NCI-H1092 treated with DMSO at 0.1 percent for 48 hours (cell line): ENCODE measurements around the gene GHRHR.
A peak's percentile ranks its signal among the peaks of the same experiment; 100 is the strongest.

Experiments used
- DNase-seq: peaks from one replicate; lab custom pipeline; 2025; lab: John Stamatoyannopoulos, UW

GHRHR gene

DNA sequence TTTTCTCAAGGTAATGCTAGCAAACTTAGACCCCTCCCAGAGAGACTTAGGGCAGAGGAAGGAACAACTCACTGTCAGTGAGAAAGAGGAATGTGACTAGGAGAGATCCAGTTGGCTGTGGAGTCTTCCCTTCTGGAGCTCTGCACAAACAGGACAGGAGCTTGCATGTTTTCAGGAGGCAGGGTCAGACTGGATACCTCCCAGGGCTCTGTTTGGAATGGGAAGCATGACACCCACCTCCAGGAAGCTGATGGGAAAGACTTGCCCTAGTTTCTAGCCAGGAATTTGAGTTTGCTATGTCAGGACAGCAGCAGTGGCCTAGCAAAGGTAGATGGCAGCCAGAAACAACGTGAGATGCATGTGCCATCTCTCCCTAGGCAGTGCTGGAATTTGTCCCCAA lies 40.6 kb downstream of the GHRHR start:
- no peak for DNase-seq

DNA sequence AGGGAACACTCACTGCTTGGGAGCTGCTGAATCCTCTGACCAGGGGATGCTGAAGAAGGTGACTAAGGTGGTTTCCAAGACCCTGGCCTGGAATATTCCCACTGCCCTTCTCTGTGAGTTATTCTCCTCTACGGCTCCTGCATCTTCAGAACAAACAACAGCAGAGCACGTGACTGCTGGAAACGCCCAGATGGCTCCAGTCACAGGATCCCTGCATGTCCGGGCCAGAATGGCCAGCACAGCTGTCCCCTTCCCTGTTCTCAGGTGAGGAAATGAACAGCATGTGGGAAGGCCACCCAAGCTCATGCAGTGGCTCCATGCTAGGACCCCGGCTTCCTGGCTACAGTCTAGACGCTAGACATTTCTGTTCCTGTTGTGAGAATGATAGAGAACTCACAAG lies 43.1 kb downstream of the GHRHR start:
- no peak for DNase-seq

DNA sequence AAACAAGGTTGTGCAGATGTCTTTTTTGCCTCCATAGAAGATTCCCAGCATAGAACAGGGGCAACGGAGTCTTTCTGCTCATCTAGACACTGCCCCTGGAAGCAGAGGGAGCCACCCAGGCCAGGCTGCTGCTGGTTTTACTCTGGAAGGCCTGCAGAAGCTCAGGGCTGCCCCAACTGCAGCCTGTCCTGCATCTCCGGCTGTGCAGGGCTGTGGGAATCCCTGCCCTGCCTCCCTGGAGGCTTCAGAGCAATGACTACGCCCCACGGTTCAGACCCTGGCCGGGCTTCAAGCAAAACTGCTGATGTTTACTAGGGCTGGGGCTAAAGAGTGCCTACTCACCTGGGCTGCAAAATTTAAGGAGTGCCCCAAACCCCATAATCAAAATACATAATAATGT lies 43.9 kb downstream of the GHRHR start:
- DNase-seq: no peak

- peak; percentile 40 for DNase-seq
These were observed 51.1 kb downstream of the GHRHR start for GRCh38 chr7:31014826-31015225.

GRCh38 chr7:31017032-31017675 lies 53.4 kb downstream of the GHRHR start:
- DNase-seq: no peak

- no peak for DNase-seq
These were observed 54.0 kb downstream of the GHRHR start for GRCh38 chr7:31017721-31018120.

- no peak for DNase-seq
These were observed 55.8 kb downstream of the GHRHR start for GRCh38 chr7:31019509-31019908.

DNA sequence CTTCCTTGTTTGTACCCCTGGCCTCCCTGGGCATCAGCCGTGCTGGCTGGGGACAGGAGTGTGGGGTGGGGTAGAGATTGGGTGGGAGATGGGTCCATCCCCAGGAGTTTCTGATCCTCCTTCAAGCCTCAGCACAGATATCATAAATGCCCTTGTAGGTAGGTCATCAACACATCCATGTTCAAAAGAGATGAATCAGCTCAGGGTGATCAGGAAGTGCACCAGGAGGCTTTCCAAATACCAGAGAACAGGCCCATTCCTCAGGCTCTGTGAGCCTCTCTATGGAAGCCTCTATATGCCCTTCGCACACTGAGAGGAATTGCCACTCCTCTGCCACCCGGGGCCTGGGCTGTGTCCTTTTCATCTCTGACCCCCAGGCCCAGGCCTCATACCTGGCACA lies 56.4 kb downstream of the GHRHR start:
- no peak for DNase-seq

DNA sequence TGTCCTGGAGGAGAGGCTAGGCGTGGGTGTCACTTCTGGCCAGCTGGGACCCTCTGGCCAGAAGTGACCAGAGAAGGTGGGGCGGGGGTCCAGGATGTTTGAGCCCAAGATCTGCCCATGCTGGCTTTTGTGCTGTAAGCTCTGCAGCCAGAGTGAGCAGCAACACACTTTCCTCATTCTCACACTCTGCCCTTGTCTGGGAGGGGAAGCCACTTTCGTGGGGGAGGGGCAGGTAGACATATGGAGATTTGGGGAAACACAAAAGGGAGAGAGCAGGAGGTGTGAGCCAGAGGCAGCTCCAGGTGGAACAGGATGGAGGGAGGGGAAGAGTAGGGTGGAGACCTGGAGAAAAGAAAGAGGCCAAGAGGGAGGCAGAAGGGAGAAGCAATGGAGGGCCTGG lies 56.9 kb downstream of the GHRHR start:
- no peak for DNase-seq

DNA sequence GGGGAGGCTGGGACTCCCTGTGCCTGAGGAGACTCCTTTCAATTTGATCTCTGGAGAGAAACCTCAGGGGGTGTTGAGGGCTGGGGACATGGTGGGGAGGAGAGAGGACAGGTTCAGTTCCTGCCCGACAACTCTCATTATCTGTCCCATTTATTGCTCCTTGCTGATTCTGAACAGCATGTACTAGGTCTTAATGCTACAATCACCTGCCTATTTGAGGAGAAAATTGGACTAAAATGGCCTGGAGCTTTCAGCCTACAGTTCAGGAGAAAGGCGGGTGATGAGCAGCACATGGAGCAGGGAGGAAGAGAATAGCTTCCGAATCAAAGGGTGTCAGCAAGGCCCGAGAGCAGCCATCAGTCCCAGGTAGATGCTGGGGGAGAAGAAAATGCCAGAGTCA lies 58.4 kb downstream of the GHRHR start:
- DNase-seq: no peak

DNA sequence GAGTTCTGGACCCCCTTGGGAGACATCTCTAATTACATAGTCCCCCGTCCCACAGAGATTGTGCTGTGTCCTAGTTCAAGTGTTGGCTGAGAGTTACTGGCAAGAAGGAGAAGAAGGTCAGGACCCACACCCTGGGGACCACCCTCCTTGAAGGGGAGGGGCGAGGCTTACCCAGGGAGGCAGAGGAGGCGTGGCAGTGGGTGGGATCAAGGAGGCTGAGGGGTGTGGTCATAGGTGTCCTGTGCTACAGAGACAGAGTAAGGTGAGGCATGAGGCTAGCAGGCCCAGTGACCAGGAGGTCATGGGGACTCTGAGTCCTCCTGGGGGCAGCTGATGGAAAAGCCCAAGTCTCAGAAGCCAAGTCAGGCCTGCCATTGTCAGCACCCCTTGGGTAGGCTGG lies 59.0 kb downstream of the GHRHR start:
- no peak for DNase-seq

DNA sequence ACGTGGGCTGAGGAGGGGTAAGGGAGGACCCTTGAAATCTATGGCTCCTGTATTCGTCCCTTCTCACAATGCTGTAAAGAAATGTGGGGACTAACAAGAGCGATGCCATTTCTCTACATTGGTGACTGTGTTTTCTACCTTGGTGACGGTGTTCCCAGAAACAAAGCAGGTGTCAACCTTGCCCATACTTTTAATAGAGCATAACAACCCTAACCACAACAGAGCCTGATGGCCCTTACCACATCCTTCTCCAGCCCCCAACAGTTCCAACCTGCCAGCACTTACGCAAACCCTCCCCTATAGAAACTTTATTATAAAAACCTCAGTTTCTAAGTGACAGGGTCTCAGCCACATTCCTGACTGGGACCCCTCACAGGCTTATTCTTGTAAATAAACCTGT lies 60.1 kb downstream of the GHRHR start:
- no peak for DNase-seq

DNA sequence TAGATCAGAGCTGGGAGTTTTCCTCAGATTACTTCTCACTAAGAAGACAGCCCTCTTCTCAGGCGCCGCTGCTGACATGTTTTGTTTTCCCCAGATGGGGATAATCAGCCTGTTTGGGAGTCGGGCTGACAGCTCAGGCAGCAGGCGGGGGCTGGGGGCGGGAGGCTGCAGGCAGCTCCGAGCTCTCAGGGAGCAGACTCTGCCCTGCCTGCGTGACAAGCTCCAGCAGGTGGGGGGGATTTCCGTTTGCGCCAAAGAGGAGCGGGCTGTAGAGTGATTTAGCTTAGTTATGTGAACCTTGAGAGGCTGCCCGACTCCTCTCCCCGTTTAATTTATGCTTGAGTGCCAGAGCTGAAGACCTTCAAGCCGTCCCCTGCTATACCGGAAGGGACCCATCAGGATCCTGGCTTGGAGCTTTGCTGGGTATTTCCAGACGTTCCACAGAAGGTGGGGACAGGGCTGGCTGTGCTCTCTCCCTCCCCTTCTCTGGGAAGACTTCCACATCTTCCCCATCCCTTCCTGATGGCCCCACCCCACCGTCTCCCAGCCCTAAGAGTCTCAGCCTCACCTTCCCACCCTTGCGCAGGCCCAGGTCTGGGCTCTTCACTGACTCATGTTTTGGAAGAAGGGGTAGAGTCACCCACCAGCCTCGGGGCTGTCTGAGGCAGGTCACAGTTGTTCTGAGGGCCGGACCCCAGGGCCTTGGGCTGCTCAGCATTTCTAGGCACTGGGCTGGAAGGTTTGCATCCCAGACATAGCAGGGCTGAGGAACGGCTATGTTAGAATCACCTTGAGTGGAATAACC lies 63.6 kb downstream of the GHRHR start:
- DNase-seq: no peak

- no peak for DNase-seq
These were observed 64.3 kb downstream of the GHRHR start for GRCh38 chr7:31028006-31028405.

DNA sequence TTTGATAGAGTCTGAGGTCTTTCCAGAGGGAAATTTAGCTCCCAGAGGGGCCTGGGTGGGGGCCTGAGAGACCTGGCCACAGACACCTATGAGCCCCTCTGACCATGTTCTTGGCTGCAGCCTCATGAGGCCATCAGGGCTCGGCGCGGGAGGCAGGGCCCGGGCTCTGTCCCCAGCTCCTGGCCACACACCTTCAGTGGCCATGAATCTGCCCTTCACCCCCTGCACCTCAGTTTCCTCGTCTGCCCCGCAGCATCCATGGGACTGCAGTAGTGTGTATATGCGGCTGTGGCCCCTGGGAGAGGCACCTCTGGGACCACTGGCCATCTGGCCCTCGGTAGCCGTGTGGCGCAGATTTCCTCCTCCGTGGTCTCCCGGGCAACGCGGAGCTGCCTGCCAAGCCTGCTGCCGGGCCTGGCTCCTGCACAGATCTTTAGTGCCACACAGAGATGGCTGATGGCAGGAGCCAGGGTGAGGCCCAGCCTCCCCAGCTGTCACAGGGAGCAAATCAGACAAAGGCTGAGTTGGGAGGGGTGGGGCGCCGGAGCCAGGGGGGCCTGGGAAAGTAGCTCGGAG lies 64.8 kb downstream of the GHRHR start:
- DNase-seq: peak; percentile 86
